Stimulated activated CD4-positive, alpha-beta T cell treated with anti-CD3 and anti-CD28 coated beads, Interleukin-1b, Interleukin-23, amount 100 ng/mL, for 4 hours (primary cell): Measurements from ENCODE around the gene CD24.
"Not testable (repeated sequence)": the region's sequence is repeated elsewhere in the genome, so short reads cannot be mapped to it uniquely, and the experiment has no call there.

Source experiments
- DNase-seq, 2 donors: peaks; one replicate each; pipeline ENCODE4 v3.0.0-alpha.2; 2020; ENCODE audit warnings: low read depth in 2 of 2

Gene CD24, protein sequence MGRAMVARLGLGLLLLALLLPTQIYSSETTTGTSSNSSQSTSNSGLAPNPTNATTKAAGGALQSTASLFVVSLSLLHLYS

DNA sequence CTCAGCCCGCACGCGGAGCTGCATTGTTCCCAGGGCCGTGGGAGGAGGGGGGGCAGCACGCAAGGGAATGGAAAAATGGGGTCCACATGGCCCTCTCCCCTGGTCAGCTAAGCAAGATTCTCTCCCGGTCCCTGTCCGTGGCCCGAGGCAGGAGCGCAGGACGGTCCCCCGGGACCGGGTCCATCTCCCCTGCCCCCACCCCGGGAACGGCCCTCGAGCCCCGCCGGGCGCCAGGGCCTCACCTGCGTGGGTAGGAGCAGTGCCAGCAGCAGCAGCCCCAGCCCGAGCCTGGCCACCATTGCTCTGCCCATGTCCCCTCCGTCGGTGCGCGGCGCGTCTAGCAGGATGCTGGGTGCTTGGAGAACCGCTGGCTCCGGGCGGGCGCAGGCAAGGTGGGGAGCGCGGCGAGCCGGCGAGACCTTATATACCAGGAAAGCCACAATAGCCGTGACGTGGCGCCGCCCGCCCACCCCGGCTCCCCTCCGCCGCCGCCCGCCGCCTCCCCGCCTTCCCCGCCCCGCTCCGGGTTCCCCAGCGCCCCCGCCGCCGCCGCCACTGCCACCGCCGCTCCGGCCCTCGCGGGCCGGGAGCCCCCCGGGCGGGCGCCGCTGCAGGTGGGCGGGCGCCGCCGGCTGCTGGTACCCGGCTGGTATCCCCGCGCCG, at the start of gene CD24:
Gene CD24, minus strand, starts transcription at position 394 of the 663 bp plus-strand sequence. Its CDS starts 83 bp downstream, at position 311.
- peak in 1 of 2 donors; percentile 14 for DNase-seq

DNA sequence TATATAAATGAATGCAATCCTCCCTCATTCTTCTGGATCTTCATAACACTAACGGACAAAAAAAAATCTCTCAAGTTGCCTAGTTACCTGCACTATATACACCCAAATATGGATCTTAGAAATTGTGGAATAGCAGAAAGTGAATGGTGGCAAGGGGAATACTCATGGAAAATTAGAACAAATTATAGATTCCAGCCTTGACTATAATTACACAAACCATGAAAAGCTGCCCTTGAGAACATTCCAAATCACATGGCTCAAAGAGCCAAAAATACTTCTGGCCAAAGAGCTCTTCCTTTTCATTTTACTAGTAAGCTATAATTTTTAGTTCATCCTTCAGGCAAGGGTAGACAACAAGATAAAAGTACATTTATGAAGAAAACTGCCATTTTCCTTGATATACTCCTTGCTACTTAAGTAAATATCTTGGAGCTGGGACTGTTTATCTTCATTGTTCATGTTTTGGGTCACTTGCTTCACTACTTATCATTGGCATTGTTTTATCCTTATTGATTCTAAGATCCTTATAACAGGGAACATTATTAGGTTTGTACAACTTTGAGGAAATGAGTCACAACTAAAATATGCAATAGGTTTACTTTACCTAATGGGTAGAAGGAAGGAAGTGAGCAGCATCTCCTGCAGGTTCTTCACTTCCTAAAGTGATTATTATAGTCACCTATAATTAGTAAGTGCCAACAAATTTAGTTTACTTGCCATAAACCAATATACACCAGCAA, 47.1 kb upstream of the CD24 start:
- DNase-seq = no peak

DNA sequence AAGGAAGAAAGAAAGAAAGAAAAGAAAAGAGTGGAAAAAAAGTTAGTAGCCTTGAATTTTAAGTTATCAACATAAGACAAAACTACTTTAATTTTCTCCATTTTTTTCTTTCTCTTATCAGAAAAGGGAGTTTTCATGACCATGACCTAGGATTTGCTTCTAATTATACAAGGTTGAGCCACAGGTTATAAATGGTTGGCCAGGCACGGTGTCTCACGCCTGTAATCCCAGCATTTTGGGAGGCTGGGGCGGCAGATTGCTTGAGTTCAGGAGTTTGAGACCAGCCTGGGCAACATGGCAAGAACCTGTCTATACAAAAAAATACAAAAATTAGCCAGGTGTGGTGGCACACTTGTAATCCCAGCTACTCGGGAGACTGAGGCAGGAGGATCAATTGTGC, 45.7 kb upstream of the CD24 start:
- no peak for DNase-seq

DNA sequence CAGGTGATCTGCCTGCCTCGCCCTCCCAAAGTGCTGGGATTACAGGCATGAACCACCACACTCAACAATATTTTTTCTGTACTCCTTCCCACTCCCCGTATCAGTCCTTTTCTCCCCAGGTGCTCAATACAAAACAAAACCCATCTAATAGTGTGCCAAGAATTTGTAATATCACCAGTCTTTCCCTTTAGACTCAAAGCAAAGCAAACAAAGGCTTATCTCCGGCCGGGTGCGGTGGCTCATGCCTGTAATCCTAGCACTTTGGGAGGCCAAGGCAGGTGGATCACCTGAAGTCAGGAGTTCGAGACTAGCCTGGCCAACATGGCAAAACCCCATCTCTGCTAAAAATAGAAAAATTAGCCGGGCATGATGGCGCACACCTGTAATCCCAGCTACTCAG, 45.1 kb upstream of the CD24 start:
- DNase-seq = not testable (repeated sequence)

DNA sequence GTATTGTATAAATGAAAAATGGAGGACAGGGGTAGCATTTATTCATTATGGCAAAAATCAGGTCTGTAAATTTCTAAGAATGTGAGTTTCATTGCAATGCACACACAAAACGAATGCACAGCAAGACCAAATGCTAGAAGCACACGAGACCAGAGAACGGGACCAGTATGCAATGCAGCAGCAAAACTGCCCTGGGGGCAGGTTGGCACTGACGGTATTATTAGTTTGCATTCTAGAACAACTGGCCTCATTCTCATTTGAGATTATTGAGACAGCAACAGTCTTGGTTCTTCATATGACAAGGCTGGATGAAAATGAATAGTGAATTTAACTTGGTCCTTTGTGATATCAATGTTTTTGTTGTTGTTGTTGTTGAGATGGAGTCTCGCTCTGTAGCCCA, 44.5 kb upstream of the CD24 start:
- DNase-seq = no peak

DNA sequence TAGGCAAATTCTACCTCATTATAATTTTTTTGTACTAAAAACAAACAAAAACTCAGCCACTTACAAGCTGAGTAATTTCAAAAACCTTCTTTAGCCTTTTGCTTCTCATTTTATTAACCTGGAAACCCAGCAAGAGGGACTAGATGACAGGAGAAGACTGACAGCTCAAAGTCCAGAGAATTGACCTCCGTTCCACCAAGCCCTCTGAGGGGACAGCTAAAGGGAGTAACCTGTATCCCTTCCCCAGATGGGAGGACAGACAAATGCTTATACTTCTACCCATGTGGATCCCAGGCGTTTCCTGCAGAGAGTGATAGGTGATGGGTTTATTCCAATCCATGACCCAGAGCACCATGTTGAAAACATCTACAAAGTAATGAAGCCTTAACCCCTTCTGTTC, 35.0 kb upstream of the CD24 start:
- no peak for DNase-seq

DNA sequence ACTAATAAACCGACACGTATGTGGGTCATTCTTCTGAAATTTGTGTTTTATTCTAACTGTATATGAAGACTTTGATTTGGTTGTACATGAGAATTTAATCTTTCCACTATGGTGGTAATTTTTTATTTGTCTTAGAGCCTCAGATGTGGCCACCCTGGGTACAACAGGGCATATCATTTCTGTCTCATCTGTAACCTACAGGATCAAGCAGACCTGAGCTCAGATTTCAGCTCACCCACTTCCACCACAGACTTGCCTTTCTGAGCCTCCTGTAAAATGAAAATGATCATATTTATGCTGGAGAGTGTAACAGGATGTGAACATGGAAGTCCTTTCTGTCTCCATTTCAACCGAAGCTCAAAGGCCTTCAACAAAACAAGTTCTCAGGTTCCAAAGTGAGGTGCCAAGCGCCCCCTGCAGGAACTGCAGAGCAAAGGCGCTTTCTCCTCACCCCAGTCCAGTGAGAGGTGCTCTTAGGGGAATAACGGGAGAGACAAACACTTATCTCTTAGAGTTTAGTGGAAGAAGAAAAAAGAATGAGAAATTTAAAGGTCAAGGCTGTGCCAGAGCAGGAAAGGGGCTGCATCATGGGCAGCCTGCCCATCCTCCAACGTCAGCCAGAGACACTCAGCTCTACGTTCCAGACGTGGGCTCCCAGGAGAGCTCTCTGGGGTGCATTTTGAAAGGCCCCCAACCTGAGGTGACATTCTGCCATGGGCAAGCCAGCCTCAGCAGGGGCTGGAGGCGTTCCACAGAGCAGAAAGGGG, 23.0 kb upstream of the CD24 start:
- peak; percentile 32 to 34 for DNase-seq

DNA sequence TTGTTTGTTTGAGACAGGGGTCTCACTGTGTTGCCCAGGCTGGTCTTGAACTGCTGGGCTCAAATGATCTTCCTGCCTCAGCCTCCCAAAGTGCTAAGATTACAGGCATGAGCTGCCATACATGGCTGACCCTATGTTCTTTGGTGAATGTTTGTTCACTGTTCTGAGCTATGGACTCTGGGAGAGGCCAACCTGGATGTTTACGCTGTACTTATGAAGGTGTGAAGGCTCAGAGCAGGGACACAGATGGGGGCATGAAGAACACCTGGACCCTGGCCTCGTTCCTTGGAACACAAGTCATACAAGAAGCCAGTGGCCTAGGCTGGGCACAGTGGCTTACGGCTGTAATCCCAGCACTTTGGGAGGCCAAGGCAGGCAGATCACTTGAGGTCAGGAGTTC, 21.1 kb upstream of the CD24 start:
- no peak for DNase-seq

DNA sequence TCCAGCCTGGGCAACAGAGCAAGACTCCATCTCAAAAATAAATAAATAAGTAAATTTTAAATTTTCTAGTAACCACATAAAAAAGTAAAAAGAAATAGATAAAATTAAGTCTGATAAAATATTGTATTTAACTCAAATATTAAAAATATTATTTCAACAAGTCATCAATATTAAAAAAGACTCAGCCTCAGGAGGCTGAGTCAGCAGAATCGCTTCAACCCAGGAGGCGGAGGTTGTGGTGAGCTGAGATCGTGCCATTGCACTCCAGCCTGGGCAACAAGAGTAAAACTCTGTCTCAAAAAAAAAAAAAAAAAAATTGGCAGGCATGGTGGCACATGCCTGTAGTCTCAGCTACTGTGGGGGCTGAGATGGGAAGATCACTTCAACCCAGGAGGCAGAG, 15.2 kb upstream of the CD24 start:
- not testable (repeated sequence) for DNase-seq

DNA sequence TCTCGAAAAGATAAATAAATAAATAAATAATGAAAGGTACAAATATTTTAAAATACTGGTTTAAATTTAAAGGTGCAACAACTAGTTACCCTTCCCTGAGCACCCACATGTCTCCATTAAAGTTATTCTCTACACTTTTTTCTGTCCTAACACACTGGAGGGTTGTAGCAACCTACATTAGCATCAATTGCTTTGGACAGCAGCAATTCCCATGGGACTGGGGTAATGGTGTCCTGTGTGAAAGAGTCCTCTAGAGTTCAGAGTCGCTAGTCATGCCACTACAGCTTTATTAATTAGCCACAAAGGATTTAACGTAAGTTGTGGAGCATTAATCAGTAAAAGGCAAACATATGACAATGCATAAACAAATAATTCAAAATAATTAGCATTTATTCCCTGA, 14.1 kb upstream of the CD24 start:
- no peak for DNase-seq

DNA sequence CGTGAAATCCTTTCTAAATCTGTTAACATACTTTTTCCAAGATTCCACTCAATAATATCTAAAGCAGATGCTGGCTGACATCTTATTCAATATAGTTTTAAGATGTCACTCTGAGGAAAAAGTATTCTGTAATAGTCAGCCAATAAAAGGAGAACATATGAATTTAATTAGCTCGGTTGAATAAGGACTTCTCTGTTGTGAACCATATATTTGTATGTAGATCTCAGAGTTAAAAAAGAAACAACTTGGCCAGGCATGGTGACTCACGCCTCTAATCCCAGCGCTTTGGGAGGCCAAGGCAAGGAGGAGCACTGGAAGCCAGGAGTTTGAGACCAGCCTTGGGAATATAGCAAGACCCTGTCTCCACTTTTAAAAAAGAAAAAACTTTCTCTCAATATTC, 7.4 kb upstream of the CD24 start:
- no peak for DNase-seq

DNA sequence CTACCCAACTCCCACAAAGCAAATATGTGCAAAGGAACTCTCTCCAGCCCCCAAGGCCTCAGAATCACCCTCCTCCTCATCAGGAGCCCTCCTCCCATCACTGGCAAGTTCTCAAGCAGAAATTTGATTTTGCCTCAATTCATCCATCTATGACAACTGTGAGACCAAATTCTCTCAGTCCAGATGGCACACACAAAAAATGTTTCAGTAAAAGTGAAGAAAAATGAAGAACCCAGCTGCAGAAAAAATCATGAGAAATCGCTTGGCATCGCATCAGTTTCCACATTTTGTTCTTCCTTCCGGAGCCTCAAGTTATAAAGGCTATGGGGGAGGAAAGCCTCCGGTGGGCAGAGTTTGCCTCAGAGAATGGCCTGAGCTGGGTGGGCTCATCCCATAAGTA, 6.4 kb upstream of the CD24 start:
- no peak for DNase-seq

DNA sequence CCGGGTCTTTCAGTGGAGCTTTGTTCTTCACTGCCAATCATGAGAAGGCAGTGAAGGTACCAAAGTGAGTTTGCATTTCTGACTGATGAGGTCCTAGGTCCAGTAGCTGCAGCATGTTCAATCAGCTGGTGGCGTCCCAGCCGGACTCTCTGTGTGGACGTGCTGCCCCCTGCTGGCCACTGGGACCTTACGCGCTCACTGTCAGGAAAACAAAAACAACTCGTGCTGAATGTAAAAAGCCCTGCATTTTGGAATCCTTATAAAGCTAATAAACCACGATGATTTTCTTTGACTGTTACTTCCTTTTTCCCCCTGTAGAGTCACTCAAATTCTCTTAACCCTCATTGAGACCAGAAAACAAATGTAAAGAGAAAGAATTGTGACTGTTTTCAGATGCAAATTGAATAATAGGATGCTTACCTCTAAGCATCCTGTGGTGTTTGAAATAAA, 4.9 kb upstream of the CD24 start:
- DNase-seq = peak; percentile 71 to 78

DNA sequence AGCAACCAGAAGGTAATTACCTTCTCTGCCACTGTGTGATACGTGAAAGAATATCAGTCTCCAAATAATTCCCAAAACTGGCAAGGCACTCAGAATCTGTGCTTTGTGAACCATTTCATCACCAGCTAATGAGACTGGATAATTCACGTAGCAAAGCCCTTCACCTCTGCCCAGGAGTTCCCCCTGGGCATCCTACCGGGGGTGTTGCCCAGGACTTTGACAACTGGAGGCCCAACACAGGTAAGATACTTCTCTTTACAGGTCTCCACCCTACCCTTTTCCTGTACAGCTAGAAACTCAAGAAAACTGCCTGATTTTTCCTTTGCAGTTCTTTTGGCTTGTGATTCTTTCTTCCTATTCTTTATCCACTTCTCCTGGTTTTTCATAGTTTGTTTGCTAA, 2.7 kb upstream of the CD24 start:
- DNase-seq = no peak

DNA sequence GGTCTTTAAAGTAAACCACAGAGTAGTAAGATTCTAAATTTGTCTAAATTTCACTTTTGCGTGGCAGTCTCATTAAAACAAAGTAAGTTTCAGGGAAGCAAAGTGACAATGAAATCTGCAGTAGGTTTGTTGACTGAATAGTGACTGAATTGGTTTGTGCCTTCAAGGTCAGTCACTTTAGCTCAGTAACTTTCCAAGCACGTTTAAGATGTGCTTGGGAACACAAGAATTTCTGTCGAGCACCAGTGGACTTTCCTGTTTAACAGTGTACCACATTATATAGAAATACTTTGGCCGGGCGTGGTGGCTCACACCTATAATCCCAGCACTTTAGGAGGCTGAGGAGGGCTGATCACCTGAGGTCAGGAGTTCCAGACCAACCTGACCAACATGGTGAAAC, 1.7 kb upstream of the CD24 start:
- DNase-seq = no peak

DNA sequence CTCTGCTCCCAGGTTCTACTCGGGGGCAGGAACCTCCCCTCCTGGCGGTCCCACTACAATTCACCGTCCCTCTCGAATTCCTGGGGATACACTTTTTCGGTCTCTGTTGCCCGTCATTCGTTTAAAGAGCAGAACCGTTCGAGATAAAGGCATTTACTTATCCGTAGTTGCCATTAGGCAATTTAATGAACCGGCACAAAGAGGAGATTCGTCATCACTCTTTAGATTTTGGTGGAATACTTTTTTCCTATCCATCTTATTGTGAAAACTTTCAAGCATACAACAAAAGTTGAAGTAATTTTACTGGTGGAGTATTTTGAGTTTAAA, 1.2 kb upstream of the CD24 start:
- no peak for DNase-seq

DNA sequence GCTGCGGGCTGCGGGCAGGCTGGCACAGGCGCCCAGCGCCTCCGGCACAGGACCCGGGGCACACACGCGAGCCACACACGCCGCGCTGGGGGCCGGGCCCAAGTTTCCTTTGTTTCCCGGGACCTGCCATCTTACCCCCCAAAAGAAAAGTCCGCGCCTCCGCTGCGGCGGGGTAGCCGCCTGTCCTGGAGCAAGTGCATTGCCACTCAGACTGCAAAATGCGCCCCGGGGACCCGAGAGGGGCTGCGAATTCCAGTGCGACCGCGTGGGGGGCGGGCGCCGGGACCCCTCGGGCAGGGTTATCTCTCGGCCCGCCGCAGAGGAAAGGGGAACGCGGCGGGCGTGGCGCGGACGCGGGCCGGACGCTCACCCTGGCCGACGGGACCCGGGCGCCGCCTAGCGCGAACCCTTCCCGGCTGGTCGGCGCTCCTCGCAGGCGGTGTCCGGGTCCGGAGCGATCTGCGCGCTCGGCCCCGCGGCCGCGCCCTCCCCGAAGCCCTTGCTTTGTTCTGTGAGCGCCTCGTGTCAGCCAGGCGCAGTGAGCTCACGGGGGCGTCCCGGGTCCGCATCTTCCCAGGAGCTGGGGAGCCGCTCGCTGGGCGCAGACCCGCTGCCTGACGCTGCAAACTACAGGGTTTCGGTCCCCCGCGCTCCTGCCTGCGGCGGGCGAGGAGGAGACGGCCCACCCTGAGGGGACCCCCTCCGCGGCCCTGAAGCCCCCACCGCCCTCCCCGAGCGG, 639 bp upstream of the CD24 start:
- no peak for DNase-seq

DNA sequence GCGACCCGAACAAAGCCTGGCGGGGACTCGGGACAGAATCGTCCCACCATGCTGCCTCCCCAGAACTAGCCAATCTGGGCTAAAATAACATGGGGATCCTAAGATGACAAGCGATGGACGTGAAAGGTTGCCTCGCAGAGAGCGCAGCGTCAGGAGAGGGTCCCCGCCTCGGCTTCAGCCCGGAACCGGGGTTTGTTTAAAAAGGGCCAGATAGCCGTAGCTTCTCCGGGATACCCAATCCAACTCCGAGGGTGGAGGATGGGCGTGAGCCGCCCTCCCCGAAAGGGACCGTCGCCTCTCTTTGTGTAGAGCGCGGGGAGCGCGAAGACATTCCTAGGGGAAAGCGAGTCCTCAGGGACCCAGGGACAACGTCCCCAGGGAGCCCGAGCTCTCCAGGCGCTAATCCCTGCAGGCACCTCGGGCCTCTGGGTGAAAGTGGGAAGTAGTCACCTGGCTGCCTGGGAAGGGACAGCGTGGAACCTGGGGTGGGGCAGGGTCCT, 643 bp downstream of the CD24 start:
- no peak for DNase-seq

DNA sequence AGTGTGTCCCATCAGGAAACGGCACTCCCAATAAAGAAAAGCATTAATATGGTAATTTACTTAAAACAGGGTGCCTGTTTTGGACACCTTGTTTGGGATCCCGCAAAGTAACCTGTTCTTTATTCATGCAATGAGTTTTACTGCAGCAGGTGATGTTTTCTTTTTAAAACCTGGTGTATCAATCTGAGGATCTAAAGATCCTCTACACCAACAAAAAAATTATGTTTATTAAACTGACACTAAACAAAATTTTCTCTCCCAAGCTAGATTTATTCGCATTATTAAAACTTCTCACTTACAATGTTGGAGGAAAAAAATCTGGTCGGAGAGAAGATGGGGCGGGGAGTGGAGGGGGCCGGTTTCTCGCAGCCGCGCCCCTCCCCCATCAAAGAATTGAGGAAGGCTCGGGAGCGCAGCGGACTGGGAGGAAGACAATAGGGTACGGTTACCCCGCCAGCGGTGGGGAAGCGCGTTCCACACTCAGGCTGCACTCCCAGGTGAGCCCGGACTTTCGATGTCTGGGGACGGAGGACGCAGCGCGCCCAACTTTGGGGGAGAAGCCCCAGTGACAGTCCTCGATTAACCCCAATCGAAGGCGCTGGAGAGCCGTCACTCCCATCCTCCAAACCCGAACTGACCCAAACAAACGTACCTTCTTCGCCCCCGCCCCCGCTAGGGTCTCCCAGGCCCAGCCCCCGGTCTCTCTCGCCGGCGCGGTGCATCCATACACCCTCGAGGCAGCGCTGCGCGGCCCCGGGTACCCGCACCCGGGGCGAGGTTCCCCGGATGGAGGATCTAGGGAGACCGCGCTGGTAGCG, 1.3 kb downstream of the CD24 start:
- no peak for DNase-seq

DNA sequence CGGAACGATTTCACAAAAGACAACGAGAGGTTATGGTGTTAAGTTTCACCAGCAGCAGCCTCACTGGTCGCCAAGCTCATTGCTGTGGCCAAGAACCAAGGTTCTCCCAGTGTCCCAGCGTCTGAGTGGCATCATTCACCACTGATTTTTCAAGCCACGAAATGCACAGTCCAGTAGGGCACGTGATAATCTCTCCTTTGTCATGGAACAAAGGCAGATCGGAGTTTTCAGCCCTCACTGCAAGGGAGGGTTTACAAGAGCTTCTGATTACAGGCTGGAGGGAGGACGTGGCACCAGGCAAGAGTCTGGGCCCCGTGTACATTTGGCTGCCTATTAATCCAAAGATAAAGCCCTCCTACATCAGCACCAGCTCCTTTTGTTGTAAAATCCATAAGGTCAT, 2.0 kb downstream of the CD24 start:
- DNase-seq = no peak

DNA sequence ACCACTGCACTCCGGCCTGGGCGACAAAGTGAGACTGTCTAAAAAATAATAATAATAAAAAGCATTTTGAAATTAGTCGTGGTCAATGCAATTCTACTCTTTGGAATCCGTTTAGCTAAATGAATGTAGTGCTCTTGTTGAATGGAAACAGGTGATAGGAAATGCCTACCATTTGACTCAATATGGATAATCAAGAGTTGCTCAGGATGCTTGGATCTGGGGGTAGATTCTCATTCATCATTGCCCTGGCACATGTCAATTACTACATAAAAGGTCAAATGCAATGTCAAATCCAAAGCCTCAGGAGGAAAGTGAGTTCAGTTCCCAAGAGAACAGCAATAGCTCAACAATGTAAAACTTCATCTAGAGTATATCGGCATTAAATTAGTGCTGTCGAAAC, 3.8 kb downstream of the CD24 start:
- DNase-seq = not testable (repeated sequence)
